ENCODE results near the gene LRP11. TPM values are rescaled to one million over a fixed set of nuclear protein-coding genes. Genes with fewer than 3 reads are reported as not detected.

The LRP11 gene
- total RNA-seq, 3 donors from 2014 or later (not counting 1 experiment from before 2014, with no cell fraction given) = 0.16 to 0.43 (median 0.26) TPM

DNA sequence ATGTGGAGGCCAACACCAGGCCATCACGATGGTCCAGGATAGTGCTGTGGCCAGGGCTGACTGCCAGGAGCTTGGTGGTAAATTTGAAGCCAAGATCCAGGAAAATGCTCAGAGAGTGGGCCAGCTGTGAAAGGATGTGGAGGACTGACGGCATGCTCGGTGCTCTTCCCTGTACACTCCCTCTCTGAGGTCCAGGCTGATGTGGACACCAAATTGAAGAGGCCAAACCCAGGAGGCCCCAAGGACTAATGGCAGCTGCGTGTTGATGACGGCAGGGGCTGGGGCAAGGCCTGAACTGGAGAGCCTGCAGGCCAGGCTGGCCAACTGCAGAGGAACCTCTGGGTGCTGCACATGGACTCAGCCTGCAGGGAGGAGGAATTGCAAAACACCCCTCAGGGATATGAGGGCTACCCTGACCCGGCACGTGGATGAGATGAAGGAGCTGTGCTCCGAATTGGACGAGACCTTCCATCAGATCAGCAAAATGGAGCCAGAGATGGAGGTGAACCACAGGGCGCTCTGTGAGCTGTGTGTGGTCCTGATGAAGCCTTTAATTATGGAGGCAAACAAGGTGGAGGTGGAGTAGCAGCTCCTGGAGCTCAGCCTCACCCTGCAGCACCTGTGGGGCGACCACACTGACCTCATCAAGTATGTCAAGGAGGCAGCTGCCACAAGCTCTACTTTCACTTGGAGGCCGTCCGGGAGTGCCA is 40.7 kb upstream of the LRP11 start:
- DNase-seq (no peak), ATAC-seq (no peak)
- Histone ChIP-seq H3K4me1 (ENCODE audit: control insufficient read depth, insufficient read depth, low read length) (no peaks in the 10 kb centered on the region), H3K27ac (ENCODE audit: low read length) (no peak overlapping the region), H3K9me3 (ENCODE audit: control insufficient read depth, insufficient read depth, low read length) (peaks cover 8% of the 10 kb centered on the region), H3K27me3 (ENCODE audit: control insufficient read depth, insufficient read depth, low read length) (no peaks in the 10 kb centered on the region), H3K36me3 (ENCODE audit: control insufficient read depth, insufficient read depth, low read length) (no peaks in the 10 kb centered on the region), H3K4me3 (ENCODE audit: low read length) (no peak overlapping the region)
- H3K9me3 Mint-ChIP-seq = no peaks in the 10 kb centered on the region
- H3K36me3 Mint-ChIP-seq = no peaks in the 10 kb centered on the region
- no peaks in the 10 kb centered on the region for H3K4me1 Mint-ChIP-seq
- 86% methylated on average over 13 of the region's 13 CpGs for WGBS (ENCODE audit: insufficient coverage)
- no peak for TF ChIP-seq CTCF (IDR thresholded peaks at IDR 0.05)
- H3K27me3 Mint-ChIP-seq (ENCODE audit: low read depth in 2 of 2) = peaks cover 0 to 8% of the 10 kb centered on the region in 2 donors
- intact Hi-C loops (cut with micrococcal nuclease) = no loop called here
- H3K4me3 Mint-ChIP-seq = no peak overlapping the region
- H3K27ac Mint-ChIP-seq = no peak overlapping the region

DNA sequence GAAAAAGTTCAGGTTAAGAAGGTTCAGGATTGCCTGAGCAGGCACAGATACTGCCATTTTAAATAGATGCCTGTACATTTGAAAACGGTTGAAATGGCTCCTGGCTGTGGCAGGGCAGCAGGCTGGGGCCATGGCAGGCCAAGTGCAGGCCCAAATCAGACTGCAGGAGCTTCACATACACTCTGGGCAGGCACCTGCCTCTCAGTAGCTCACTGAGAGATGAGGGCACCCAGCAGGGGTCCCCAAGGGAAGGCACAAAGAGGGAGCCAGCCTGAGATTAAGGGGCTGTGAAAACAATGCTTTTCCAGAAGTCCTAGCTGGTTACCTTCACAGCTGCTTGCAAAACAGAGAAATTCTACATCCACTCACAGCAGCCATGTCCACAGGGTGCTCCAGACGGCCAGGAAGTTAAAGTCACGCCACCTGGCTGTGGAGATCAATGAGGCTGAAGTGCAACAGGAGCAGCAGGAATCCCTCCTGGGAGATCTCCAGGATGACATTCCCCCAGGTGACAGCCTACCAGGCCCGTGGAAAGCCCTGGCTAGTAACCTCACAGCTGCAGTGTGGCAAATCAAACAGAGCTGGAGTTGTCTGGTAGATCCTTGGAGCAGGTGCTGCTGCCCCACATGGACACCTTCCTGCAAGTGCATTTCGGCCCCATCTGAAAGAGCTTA is 39.9 kb upstream of the LRP11 start:
- H3K4me3 Mint-ChIP-seq = no peak overlapping the region
- Histone ChIP-seq H3K27me3 (ENCODE audit: control insufficient read depth, insufficient read depth, low read length) (no peaks in the 10 kb centered on the region), H3K27ac (ENCODE audit: low read length) (no peak overlapping the region), H3K36me3 (ENCODE audit: control insufficient read depth, insufficient read depth, low read length) (no peaks in the 10 kb centered on the region), H3K9me3 (ENCODE audit: control insufficient read depth, insufficient read depth, low read length) (peaks cover 8% of the 10 kb centered on the region), H3K4me3 (ENCODE audit: low read length) (no peak overlapping the region), H3K4me1 (ENCODE audit: control insufficient read depth, insufficient read depth, low read length) (no peaks in the 10 kb centered on the region)
- 78% methylated on average over 5 of the region's 5 CpGs for WGBS (ENCODE audit: insufficient coverage)
- intact Hi-C loops (cut with micrococcal nuclease) = no loop called here
- H3K36me3 Mint-ChIP-seq = no peaks in the 10 kb centered on the region
- no peak for TF ChIP-seq CTCF (IDR thresholded peaks at IDR 0.05)
- H3K9me3 Mint-ChIP-seq = no peaks in the 10 kb centered on the region
- H3K4me1 Mint-ChIP-seq = no peaks in the 10 kb centered on the region
- no peak overlapping the region for H3K27ac Mint-ChIP-seq
- ATAC-seq (no peak), DNase-seq (no peak)
- peaks cover 5 to 8% of the 10 kb centered on the region in 2 donors for H3K27me3 Mint-ChIP-seq (ENCODE audit: low read depth in 2 of 2)

DNA sequence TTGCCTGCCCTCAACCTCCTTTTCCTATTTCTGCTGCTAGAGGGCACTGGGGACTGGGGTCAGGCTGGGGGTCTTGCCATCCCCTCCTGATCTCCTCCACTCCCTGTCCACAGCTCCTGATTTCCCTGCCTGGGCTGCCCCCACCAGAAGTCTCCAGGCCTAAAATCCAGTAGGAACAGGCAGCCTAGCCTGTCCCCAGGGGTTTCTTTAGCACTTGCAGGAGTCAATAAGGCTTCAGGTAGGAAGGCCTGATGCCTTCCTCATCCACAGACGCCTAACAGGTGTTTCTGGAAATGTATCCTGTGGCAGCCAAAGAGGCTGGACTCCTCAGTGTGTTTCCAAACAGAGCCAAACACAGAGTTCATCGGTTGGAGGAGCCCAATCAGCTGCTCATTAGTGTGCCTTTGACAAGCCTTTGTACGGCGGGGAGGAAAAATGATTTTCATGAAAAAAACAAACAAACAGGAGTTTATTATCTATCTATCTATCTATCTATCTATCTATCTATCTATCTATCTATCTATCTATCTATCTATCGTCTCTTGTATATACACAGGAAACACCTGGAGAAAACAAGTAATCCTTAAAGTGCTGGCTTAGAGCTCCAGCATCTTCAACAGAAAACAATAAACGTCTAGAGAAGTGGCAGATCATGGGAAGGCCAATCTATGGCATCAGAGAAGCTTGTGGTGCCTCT is 37.4 kb upstream of the LRP11 start:
- no peak overlapping the region for H3K4me3 ChIP-seq (ENCODE audit: low read length)
- Mint-ChIP-seq H3K4me1 (no peaks in the 10 kb centered on the region), H3K27me3 (ENCODE audit: low read depth in 2 of 2) (peaks cover 9 to 10% of the 10 kb centered on the region in 2 donors), H3K27ac (no peak overlapping the region), H3K4me3 (no peak overlapping the region), H3K9me3 (no peaks in the 10 kb centered on the region), H3K36me3 (no peaks in the 10 kb centered on the region)
- no peak for ATAC-seq
- no peak overlapping the region for H3K27ac ChIP-seq (ENCODE audit: low read length)
- 87% methylated on average over 6 of the region's 6 CpGs for WGBS (ENCODE audit: insufficient coverage)
- no peak for TF ChIP-seq CTCF (IDR thresholded peaks at IDR 0.05)
- no peaks in the 10 kb centered on the region for H3K36me3 ChIP-seq (ENCODE audit: control insufficient read depth, insufficient read depth, low read length)
- no peaks in the 10 kb centered on the region for H3K9me3 ChIP-seq (ENCODE audit: control insufficient read depth, insufficient read depth, low read length)
- H3K27me3 ChIP-seq (ENCODE audit: control insufficient read depth, insufficient read depth, low read length) = no peaks in the 10 kb centered on the region
- no peaks in the 10 kb centered on the region for H3K4me1 ChIP-seq (ENCODE audit: control insufficient read depth, insufficient read depth, low read length)
- DNase-seq = no peak
- intact Hi-C loops (cut with micrococcal nuclease) = no loop called here
